Ammon's horn (tissue), 1 donor: ENCODE data around the gene TXNL1.
"Not testable (repeated sequence)": the region's sequence is repeated elsewhere in the genome, so short reads cannot be mapped to it uniquely, and the experiment has no call there.

Experiments used
- DNase-seq: peaks from one replicate; pipeline ENCODE4 v3.0.0-alpha.2; 2016; ENCODE audit warnings: low spot score

Gene TXNL1

DNA sequence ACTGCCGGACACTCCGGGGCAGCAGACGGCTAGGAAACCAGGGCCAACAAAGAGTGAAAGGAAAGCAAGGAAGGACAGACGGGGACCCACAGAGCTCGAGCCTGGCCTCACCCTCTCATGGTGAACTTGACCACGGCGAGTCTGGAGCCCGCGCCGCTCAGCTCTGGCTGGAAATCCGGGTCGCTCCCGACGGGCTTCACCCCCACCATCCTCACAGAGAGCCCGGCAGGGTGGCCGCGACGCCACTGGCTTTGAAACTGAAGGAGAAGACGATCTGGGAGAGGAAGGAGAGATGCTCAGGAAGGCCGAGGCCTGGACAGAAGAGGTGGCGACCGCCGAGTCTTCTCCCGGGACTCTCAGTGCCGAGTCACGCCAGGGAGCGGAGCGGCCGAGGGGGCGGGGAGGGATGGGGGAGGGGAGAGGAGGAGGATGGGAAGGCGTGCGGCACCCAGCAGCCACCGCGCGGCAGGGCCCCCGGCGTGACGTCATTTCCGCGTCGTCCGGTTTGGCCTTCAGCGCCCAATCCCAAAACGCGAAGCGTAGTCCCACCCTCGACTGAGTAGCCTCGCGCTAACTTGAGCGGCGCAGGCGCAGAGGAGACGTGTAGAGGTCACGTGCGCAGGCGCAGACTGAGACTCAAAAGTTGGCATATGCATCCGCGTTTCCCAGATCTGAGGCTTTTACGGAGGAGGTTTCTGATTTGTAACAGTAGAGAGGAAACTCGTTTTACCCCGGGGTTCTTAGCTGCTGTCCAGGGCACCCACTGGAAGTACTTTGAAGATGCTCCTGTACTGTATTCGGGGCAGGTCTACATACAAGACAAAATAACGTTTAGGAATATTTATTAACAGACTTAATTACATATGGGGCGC, at the start of gene TXNL1:
TSS of gene TXNL1 (minus strand) at position 361 of the 872 bp plus-strand sequence. CDS start at position 209, 152 bp downstream.
- peak; percentile 98 for DNase-seq

DNA sequence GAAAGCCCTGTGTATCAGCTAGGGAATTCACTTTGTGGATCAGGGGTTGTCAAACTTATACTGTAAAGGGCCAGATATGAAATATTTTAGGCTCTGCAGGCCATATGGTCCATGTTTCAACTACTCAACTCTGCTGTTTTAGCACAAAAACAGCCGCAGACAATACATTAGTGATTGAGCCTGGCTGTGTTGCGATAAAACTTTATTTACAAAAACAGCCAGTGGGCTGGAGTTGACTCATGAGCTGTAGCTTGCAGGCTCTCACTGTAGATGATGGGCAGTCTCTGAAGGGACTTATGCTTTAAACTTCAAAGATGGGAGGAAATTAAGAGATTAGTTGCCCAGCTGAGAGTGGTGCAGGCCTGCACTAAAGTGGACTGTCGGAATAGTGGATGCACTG, 45.9 kb upstream of the TXNL1 start:
- no peak for DNase-seq

GRCh38 chr18:56678836-56679565, 40.6 kb upstream of the TXNL1 start:
- DNase-seq: peak; percentile 35

- DNase-seq: no peak
Measured at GRCh38 chr18:56676639-56677038, 38.2 kb upstream of the TXNL1 start.

- DNase-seq: no peak
Measured at GRCh38 chr18:56672981-56673380, 34.6 kb upstream of the TXNL1 start.

DNA sequence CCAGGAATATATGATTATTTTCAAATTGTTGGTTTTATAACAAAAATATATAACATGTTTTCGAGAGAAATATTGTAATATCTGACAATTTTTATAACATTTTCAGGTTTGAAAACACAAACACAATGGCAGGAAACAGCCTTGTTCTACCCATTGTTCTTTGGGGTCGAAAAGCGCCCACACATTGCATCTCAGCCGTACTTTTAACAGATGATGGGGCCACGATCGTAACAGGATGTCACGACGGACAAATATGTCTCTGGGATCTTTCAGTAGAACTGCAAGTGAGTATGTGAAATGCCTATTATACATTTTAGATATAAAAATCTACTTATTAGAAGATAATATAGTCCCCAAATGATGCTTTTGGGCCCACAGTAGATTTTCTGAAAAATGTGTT, 34.0 kb upstream of the TXNL1 start:
- DNase-seq: no peak

DNA sequence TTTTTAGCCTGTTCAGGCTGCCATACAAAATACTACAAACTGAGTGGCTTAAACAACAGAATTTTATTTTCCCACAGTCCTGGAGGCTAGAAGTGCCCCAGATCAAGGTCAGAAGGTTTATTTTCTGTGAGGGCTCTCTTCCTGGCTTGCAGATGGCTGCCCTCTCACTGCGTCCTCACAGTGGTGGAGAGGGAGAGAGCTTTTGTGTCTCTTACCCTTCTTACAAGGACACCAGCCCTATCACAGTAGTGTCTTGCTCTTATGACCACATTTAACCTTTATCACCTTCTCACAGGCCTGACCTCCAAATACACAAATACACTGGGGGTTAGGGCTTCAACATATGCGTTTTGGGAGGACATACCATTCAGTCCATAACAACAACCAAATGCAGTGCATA, 24.5 kb upstream of the TXNL1 start:
- DNase-seq: no peak

- no peak for DNase-seq
Measured at GRCh38 chr18:56662502-56662901, 24.1 kb upstream of the TXNL1 start.

GRCh38 chr18:56662063-56662408, 23.6 kb upstream of the TXNL1 start:
- no peak for DNase-seq

GRCh38 chr18:56661360-56662062, 23.1 kb upstream of the TXNL1 start:
- no peak for DNase-seq

DNA sequence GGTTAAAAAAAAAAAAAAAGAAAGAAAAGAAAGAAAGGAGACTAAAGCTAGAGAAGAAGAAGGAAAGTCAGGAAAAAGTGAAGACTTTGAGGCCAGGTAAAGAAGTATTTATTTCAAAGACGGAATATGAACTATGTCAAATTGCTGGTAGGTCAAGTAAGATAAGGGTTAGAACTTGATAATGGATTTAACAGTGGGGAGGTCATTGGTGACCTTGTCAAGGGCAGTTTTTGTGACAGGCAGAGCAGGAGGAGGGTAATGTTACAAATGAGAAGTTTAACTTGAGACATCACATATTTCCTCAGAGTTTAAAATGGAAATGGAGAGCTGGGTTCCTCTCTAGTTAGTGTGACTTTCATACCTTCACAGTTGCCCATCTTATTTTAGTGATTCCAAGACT, 22.3 kb upstream of the TXNL1 start:
- no peak for DNase-seq

GRCh38 chr18:56659111-56659510, 20.7 kb upstream of the TXNL1 start:
- no peak for DNase-seq

DNA sequence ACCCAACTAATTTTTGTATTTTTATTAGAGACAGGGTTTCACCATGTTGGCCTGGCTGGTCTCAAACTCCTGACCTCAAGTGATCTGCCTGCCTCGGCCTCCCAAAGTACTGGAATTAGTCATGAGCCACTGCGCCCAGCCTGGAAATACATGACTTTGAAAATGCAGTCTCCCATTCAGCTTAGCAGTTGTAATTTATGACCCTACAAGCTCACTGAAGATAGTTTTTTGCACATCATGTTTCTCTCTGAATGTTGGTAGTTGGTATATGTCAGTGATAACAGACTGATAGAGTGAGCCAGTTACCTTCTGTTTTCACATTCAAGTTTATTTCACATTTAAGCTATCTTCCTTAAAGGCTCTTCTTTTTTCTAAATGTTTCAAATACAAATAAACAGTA, 19.9 kb upstream of the TXNL1 start:
- DNase-seq: no peak

GRCh38 chr18:56654280-56654679, 15.9 kb upstream of the TXNL1 start:
- DNase-seq: not testable (repeated sequence)

DNA sequence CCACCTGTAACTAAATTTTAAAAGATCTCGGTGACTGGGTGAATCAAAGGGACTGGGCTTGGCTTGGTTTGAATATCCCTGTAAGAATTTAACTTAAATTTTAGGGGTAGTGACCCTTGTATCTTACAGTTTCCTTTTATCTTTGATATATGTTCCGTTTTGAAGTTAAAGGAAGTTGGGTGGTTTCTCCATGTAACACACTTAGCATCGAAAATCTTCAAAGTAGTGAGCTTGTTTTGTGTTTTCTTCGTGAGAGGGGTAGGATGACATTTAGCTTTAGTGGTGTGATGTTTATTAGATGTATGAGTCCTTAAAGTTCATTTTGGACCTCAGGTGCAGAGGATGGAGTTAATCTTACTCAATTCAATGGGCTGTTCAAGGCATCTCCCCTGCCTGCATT, 14.4 kb upstream of the TXNL1 start:
- no peak for DNase-seq

- peak; percentile 19 for DNase-seq
Measured at GRCh38 chr18:56651771-56652092, 13.3 kb upstream of the TXNL1 start.

GRCh38 chr18:56650944-56651770, 12.8 kb upstream of the TXNL1 start, which contains the start of gene WDR7:
Gene WDR7 (plus strand): TSS chr18:56651359. CDS start chr18:56672516, 21,157 bp downstream.
- DNase-seq: peak; percentile 99

GRCh38 chr18:56649996-56650395, 11.6 kb upstream of the TXNL1 start:
- DNase-seq: no peak

DNA sequence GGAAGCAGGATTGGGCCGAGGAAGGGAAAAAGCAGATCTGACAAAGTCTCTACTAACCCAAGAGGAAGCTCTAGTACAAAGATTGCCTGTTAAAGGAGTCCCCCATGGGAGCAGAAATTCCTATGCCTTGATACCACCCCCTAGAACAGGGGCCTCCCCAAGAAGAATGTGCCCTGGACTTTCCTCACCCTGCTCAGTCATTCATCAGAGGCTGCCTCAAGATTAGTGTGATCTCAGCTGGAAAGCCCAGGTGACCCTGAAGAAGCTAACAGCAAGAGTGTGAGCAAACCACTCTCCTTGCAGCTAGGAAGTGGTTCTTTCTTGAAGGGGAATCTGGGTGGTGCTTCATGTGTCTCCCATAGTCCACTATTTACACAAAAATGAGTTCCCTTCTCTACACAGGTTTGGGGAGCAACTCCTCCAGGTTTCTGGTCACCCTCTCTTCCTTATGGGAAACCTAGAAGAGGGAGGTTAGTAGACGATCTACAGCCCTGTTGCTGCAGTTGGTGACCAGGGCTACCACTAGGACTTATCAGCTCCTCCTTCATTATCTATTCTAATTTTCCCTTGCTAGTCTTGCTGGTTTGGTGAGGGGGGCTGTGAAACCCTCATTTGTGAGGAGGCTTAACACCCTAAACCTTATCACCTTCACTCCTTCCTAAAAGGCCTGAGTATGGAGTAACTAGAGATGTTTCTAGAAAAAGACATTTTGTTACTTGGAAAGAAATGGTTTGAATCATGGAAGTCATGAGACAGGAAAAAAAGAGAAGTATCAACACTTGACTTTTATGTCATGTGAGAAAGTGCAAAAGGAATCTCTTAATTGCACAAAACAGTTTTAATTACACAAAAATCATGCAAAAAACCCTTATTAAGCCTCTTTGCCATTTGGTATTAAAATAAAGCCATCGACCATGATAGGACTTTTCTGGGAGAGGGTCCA, 9.8 kb upstream of the TXNL1 start:
- DNase-seq: no peak

DNA sequence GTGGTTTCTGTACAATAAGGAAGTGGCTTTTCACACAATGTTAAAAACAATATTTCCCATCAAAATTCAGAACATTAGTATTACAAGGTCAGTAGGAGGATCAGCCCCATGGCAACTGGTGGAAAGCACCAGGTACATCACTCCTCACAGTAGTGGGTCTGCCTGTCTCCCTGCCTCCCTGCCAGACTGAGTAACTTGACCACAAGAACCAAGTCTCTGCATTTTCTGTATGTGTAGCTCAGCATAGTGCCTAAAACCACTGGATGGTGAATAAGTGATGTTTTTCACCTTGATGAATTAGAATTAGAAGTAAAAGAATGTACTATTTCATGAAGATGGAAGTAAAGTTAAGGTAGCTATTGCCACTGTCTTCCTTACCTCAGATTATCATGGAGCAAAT, 8.7 kb upstream of the TXNL1 start:
- no peak for DNase-seq
